Tibial nerve (tissue), 4 donors: ENCODE results near the gene SHC1. TPM values are rescaled to one million over a fixed set of nuclear protein-coding genes. Genes with fewer than 3 reads are reported as not detected.

ENCODE experiments used
- DNase-seq, 2 donors: peaks; one replicate each; pipeline ENCODE4 v3.0.0-alpha.2; 2019; ENCODE audit warnings: low spot score in 2 of 2
- H3K27ac ChIP-seq, 4 donors: fragments of 200-600 bp; sonication (generic) in 3 of 4; one replicate each; pipeline ENCODE4 v1.5.1; 2017 to 2019; ENCODE audit warnings: mild to moderate bottlenecking in 1 of 4
- H3K27me3 ChIP-seq, 2 donors: fragments of 200-600 bp; sonication (generic) in 1 of 2; one replicate each; pipeline versions ENCODE4 v1.5.1 to v1.6.0; 2017 to 2019
- H3K36me3 ChIP-seq, 3 donors: fragments of 200-600 bp; sonication (generic); one replicate each; pipeline ENCODE4 v1.5.1; 2018 to 2019
- H3K4me1 ChIP-seq, 4 donors: fragments of 200-600 bp; sonication (generic) in 3 of 4; one replicate each; pipeline ENCODE4 v1.5.1; 2017 to 2019
- H3K4me3 ChIP-seq, 4 donors: fragments of 200-600 bp; sonication (generic) in 3 of 4; one replicate each; pipeline ENCODE4 v1.5.1; 2017 to 2019; ENCODE audit warnings: mild to moderate bottlenecking in 1 of 4, moderate library complexity in 1 of 4
- H3K9me3 ChIP-seq, 4 donors: fragments of 200-600 bp; sonication (generic) in 3 of 4; one replicate each; pipeline ENCODE4 v1.5.1; 2017 to 2019
- CTCF ChIP-seq, 5 experiments: fragments of 200-600 bp in 3 of 5; fragments of 450-650 bp in 2 of 5; sonication (generic) in 3 of 5; IDR thresholded peaks; one replicate each; pipeline ENCODE4 v1.5.1; 2016 to 2019; ENCODE audit warnings: antibody characterized with exemption in 5 of 5, mild to moderate bottlenecking in 3 of 5, moderate library complexity in 2 of 5
- EP300 ChIP-seq, 2 donors: sonication (generic); formaldehyde crosslinking; IDR thresholded peaks; one replicate each; pipeline ENCODE4 v1.6.1; 2017; ENCODE audit warnings: antibody characterized with exemption in 2 of 2, mild to moderate bottlenecking in 1 of 2
- POLR2A ChIP-seq, 2 donors: fragments of 450-650 bp; IDR thresholded peaks; one replicate each; pipeline ENCODE4 v1.6.1; 2017; ENCODE audit warnings: antibody characterized with exemption in 2 of 2, mild to moderate bottlenecking in 2 of 2, moderate library complexity in 2 of 2
- WGBS, 2 donors: methylation state at CpG; one replicate each; pipeline ENCODE4 v1.1.5; 2018; 5-methylcytosine and 5-hydroxymethylcytosine counted together
- total RNA-seq, 4 donors: library from RNA; depleted of rRNA; stranded (reverse); fragments of >200 nt; gene quantifications; one replicate each; pipeline ENCODE4 v1.1.0, GENCODE V29; 2016

SHC1 gene
- total RNA-seq, 4 donors from 2014 or later = 82.9 to 168 (median 101) TPM

- DNase-seq = no peak
- peak overlapping the region in 2 of 4 donors; percentile 34 to 50 for H3K4me3 ChIP-seq
Observed at GRCh38 chr1:155011004-155011416, 40.5 kb upstream of the SHC1 start.

GRCh38 chr1:155010211-155010918, 39.8 kb upstream of the SHC1 start:
- DNase-seq = no peak

More at GRCh38 chr1:155011004-155011416, 40.5 kb upstream of the SHC1 start:
- H3K4me1 ChIP-seq = peaks cover 0 to 82% (median 70%) of the 10 kb centered on the region in 4 donors
- H3K27ac ChIP-seq = peak overlapping the region; percentile 74 to 99 (median 94)
- no peaks in the 10 kb centered on the region for H3K27me3 ChIP-seq
- no peaks in the 10 kb centered on the region for H3K9me3 ChIP-seq
- TF ChIP-seq EP300 (IDR thresholded peaks at IDR 0.05) = no peak
- 59 to 72% methylated on average over 4 to 5 of the region's 5 CpGs for WGBS, 2 donors
- H3K36me3 ChIP-seq = peaks cover 0 to 17% (median 0%) of the 10 kb centered on the region in 3 donors

GRCh38 chr1:155009742-155010141, 39.2 kb upstream of the SHC1 start:
- H3K27me3 ChIP-seq = no peaks in the 10 kb centered on the region
- no peak for DNase-seq
- H3K36me3 ChIP-seq = peaks cover 0 to 4% (median 0%) of the 10 kb centered on the region in 3 donors
- H3K27ac ChIP-seq = peak overlapping the region in 3 of 4 donors; percentile 88 to 99 (median 99)
- 81 to 85% methylated on average over 5 of the region's 5 CpGs for WGBS, 2 donors
- H3K4me3 ChIP-seq = peak overlapping the region in 3 of 4 donors; percentile 5 to 50 (median 34)
- H3K9me3 ChIP-seq = no peaks in the 10 kb centered on the region
- TF ChIP-seq POLR2A (IDR thresholded peaks at IDR 0.05) (no peak), EP300 (IDR thresholded peaks at IDR 0.05) (no peak), CTCF (IDR thresholded peaks at IDR 0.05) (no peak)
- peaks cover 0 to 93% (median 83%) of the 10 kb centered on the region in 4 donors for H3K4me1 ChIP-seq

More at GRCh38 chr1:155010211-155010918, 39.8 kb upstream of the SHC1 start:
- Histone ChIP-seq H3K27me3 (no peaks in the 10 kb centered on the region), H3K4me3 (peak overlapping the region in 3 of 4 donors; percentile 5 to 50 (median 34)), H3K4me1 (peaks cover 0 to 87% (median 77%) of the 10 kb centered on the region in 4 donors), H3K36me3 (peaks cover 0 to 11% (median 0%) of the 10 kb centered on the region in 3 donors), H3K9me3 (no peaks in the 10 kb centered on the region), H3K27ac (peak overlapping the region; percentile 74 to 99 (median 94))
- no peak for TF ChIP-seq POLR2A (IDR thresholded peaks at IDR 0.05)
- TF ChIP-seq CTCF (IDR thresholded peaks at IDR 0.05) = no peak
- TF ChIP-seq EP300 (IDR thresholded peaks at IDR 0.05) = no peak
- WGBS, 2 donors = 35 to 42% methylated on average over 11 of the region's 11 CpGs

GRCh38 chr1:155009221-155009711, 38.7 kb upstream of the SHC1 start:
- Histone ChIP-seq H3K27ac (peak overlapping the region; percentile 72 to 99 (median 94)), H3K4me3 (peak overlapping the region; percentile 13 to 50 (median 28)), H3K4me1 (peaks cover 0 to 98% (median 87%) of the 10 kb centered on the region in 4 donors), H3K9me3 (no peaks in the 10 kb centered on the region), H3K36me3 (no peaks in the 10 kb centered on the region), H3K27me3 (no peaks in the 10 kb centered on the region)
- TF ChIP-seq CTCF (IDR thresholded peaks at IDR 0.05) = no peak
- DNase-seq = no peak
- 66 to 70% methylated on average over 6 to 10 of the region's 12 CpGs for WGBS, 2 donors

GRCh38 chr1:155008015-155008941, 37.7 kb upstream of the SHC1 start:
- H3K27me3 ChIP-seq = no peaks in the 10 kb centered on the region
- peak overlapping the region; percentile 72 to 99 (median 94) for H3K27ac ChIP-seq
- DNase-seq = no peak
- H3K36me3 ChIP-seq = no peaks in the 10 kb centered on the region
- H3K9me3 ChIP-seq = no peaks in the 10 kb centered on the region
- 40 to 46% methylated on average over 15 to 16 of the region's 16 CpGs for WGBS, 2 donors
- TF ChIP-seq EP300 (IDR thresholded peaks at IDR 0.05) (no peak), CTCF (IDR thresholded peaks at IDR 0.05) (no peak), POLR2A (IDR thresholded peaks at IDR 0.05) (no peak)
- H3K4me3 ChIP-seq = peak overlapping the region; percentile 13 to 50 (median 28)
- H3K4me1 ChIP-seq = peaks cover 0 to 95% (median 85%) of the 10 kb centered on the region in 4 donors
